AG20443 (cell line): Measurements from ENCODE around the gene SLC6A19.

Experiments used
- DNase-seq: peaks from one replicate; pipeline ENCODE4 v3.0.0; 2012; ENCODE audit warnings: low spot score, mixed read lengths

Gene SLC6A19

DNA sequence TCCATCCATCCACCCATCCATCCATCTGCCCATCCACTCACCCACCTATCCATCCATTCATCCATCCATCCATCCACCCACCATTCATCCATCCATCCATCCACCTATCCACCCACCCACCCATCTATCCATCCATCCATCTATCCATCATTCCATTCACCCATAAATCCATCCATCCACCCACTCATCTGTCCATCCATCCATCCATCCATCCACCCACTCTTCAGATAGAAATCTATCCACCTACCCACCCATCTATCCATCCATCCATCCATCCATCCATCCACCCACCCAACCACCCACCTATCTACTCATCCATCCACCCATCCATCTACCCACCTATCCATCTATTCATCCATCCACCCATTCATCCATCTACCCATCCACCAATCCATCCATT lies 35.0 kb upstream of the SLC6A19 start:
- no peak for DNase-seq

DNA sequence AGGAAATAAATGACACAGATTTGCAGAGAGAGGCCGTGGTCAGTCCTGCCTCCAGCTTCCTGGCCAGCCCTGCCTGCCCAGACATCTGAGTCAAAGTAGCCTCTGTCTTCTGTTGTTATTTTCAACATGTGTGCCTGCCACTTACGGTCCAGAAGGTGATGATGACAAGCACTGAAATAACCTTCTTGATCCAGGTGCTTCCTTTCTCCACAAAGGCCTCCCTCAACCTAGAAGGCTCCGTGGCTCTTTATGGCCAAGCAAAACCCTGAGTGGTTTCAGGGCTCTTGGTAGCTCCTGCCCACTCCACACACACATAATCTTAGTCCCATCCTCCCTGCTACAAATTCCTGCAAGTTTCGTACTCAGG lies 34.1 kb upstream of the SLC6A19 start:
- no peak for DNase-seq

- DNase-seq: peak; percentile 87
Measured at GRCh38 chr5:1167728-1168709, 33.4 kb upstream of the SLC6A19 start.

- DNase-seq: no peak
Measured at GRCh38 chr5:1168796-1169195, 32.6 kb upstream of the SLC6A19 start.

GRCh38 chr5:1169211-1170115 lies 31.9 kb upstream of the SLC6A19 start:
- no peak for DNase-seq

DNA sequence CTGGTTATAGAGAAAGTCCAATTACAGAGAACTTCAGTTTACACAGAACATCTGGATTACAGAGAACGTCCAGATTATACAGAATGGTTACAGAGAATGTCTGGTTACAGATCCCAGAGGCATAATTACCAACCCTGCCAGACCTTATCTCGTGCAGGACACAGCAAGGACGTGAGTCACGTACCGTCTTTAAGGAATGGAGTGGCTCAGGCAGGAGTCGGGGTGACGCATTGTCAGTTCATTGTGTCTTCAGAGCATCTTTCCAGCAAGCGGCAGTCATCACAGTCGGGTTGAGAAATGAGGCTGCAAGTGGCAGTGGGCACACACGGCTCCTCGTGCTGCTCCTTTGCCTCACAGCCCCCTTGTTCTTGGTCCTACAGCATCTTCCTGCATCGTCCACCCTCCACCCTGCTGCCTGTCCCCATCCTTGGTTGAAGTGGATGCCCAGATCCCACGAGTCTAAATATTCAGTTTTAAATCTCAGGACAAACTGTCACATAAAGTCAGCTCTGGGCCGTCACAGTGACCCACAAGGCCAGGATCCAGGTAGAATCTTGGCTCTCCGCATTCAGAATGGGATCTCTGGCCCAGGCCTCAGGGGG lies 30.0 kb upstream of the SLC6A19 start:
- peak; percentile 76 for DNase-seq

DNA sequence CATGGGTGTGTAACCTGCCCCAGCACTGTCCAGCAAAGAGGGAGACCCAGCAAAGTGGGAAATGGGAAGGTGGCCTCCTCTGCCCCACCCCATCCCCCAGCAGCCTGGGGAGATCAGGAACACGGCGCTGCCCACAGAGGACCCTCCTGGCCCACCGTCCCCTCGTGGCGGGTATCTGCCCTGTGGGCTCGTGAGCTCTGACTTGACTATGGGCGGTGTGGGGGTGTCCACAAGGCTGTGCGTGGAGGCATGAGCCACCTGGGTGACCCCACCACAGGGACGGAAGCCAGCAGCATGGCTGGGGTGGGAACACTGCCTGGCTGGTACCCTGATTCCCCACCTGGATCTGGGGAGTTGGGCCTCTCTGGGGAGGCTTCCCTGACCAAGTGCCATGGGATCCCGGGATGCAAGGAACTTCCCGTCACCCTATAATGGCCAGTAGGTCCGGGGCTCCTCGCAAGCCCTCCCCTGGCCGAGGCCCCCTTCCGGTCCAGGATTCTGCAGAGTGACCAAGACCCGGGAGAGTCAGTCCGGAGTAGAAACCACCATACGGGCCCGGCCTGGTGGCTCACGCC lies 29.3 kb upstream of the SLC6A19 start:
- no peak for DNase-seq

DNA sequence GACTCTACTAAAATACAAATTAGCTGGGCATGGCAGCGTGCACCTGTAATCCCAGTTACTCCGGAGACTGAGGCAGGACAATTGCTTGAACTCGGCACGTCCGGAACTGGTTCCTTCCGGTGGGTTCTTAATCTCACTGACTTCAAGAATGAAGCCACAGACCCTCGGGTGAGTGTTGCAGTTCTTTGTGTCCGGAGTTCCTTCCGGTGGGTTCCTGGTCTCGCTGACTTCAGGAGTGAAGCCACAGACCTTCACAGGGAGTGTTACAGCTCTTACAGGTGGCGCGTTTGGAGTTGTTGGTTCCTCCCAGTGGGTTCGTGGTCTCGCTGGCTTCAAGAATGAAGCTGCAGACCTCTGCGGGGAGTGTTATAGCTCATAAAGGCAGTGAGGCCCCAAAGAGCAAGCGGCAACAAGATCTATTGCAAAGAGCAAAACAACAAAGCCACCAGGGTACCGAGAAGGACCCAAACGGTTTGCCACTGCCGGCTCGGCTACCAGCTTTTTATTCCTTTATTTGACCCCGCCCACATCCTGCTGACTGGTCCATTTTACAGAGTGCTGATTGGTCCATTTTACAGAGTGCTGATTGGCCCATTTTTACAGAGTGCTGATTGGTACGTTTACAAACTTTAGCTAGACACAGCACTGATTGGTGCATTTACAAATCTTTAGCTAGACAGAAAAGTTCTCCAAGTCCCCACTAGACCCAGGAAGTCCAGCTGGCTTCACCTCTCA lies 28.6 kb upstream of the SLC6A19 start:
- DNase-seq: no peak

GRCh38 chr5:1173485-1174070 lies 27.8 kb upstream of the SLC6A19 start:
- DNase-seq: no peak

DNA sequence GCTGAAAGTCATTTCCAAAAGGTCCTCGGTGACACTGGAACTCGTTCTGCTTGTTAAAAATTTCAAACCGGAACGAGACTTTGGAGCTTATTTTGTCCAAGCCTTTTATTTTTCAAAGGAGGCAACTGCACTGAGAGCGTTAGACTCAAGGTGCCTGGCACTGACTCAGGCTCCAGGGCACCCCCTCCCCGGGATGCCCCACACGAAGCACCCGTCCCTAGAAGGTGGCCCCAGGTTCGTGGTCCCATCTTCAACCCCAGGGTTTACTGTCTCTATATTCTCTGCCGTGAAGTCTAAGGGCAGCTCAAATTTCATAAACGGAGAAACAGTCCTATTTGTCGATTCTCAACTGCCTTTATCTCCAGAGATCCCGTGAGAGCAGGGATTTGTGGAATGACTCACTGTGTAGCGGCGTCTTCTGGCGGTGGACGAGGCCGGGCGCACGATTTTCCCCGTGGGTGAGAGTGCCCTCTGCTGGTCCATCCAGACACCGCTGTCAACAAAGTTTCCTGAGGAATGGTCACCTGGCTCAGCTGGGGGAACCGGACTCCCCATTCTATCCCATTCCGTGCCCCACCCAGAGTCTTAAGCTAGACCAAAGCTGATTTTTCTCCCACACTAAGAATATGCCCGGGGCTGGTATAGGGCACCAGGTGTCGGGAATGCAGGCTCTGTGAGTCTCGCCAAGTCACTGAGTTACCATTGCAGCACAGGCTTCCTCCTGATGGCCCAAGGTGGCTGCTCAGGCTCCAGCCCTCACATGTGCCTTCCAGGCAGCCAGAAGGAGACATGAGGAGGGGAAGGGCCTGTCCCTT lies 27.1 kb upstream of the SLC6A19 start:
- DNase-seq: peak; percentile 81

- DNase-seq: no peak
Measured at GRCh38 chr5:1175015-1175414, 26.4 kb upstream of the SLC6A19 start.

DNA sequence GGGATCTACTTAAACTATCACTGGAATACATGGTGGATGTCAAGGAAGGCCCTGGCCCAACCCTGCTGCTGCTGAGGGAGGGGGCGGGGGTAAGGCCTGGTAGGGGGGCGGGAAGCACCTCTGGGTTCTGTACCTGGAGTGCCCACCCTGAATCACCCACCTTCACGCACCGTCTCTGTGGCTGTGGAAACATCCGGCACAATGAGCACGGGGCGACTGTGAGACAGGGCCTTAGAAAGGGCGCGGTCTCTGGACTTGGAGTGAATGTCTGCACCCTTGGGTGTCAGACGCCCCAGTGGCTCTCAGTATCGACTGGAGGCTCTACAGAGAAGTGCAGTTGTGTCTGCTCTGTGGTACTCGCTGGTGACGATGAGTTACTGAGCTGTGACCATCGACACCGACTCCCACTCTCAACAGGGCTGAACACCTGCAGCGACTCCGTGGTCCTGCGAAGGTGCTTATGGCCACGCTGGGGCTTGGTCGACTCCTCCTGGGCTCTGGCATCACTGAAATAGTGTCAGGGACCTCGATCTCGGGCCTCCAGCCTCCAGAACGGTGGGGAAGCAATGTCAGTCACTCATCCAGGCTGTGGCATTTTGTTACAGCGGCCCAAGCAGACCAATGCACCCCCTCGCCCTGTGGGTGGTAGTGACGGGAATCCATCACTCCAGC lies 25.5 kb upstream of the SLC6A19 start:
- DNase-seq: no peak

- DNase-seq: no peak
Measured at GRCh38 chr5:1176473-1177391, 24.7 kb upstream of the SLC6A19 start.

GRCh38 chr5:1177826-1178528 lies 23.4 kb upstream of the SLC6A19 start:
- DNase-seq: no peak

GRCh38 chr5:1178529-1179382 lies 22.6 kb upstream of the SLC6A19 start:
- no peak for DNase-seq

DNA sequence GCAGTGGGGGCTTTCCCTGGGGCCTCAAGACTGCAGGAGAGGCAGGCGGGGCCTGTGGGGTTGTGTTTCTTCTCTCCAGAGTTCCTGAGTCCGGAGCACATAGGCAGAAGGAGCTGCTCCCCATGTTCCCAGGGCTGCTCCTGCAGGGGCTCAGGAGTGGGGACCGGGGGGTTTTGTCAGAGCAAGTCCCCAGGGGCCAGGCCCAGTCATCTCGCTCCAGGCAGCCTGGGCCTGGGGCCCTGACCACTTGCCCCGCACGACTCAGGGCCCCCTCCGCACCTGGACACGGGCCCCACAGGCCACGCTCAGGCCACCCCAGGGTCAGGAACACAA lies 22.0 kb upstream of the SLC6A19 start:
- no peak for DNase-seq

- no peak for DNase-seq
Measured at GRCh38 chr5:1180096-1180495, 21.3 kb upstream of the SLC6A19 start.
